Measurements from ENCODE around the gene MFAP4. TPM values are rescaled to one million over a fixed set of nuclear protein-coding genes. Genes with fewer than 3 reads are reported as not detected.

Gene MFAP4
- total RNA-seq, 4 donors from 2014 or later = 127 to 315 (median 226) TPM

GRCh38 chr17:19368229-19368628, 18.8 kb downstream of the MFAP4 start:
- WGBS = 100% methylated on average over 4 of the region's 4 CpGs
- Histone ChIP-seq H3K27ac (replicated peaks in 1 of 4) (no peak overlapping the region), H3K27me3 (no peaks in the 10 kb centered on the region), H3K4me1 (peaks cover 16 to 21% (median 17%) of the 10 kb centered on the region in 4 donors), H3K36me3 (no peaks in the 10 kb centered on the region), H3K4me3 (no peak overlapping the region), H3K9me3 (no peaks in the 10 kb centered on the region)
- no peak for DNase-seq (ENCODE audit: extremely low spot score)
- intact Hi-C loops (cut with DNase I) = loop anchor here (10.0 kb wide), 2 partner anchors 137 to 397 kb away; no protein-coding TSS in a partner anchor
- TF ChIP-seq POLR2A (IDR thresholded peaks at IDR 0.05; ENCODE audit: low read depth) (no peak), EP300 (IDR thresholded peaks at IDR 0.05) (no peak), CTCF (IDR thresholded peaks at IDR 0.05) (no peak), POLR2AphosphoS5 (IDR thresholded peaks at IDR 0.05) (no peak)

- intact Hi-C loops (cut with DNase I) = loop anchor here (10.0 kb wide), 2 partner anchors 138 to 398 kb away; no protein-coding TSS in a partner anchor
- Histone ChIP-seq H3K36me3 (no peaks in the 10 kb centered on the region), H3K27ac (replicated peaks in 1 of 4) (no peak overlapping the region), H3K27me3 (no peaks in the 10 kb centered on the region), H3K4me3 (no peak overlapping the region), H3K9me3 (no peaks in the 10 kb centered on the region), H3K4me1 (peaks cover 27 to 32% (median 28%) of the 10 kb centered on the region in 4 donors)
- DNase-seq (ENCODE audit: extremely low spot score) = no peak
- WGBS = 95% methylated on average over 5 of the region's 5 CpGs
- TF ChIP-seq CTCF (IDR thresholded peaks at IDR 0.05) (no peak), EP300 (IDR thresholded peaks at IDR 0.05) (no peak), POLR2A (IDR thresholded peaks at IDR 0.05; ENCODE audit: low read depth) (no peak), POLR2AphosphoS5 (IDR thresholded peaks at IDR 0.05) (no peak)
These were observed 20.4 kb downstream of the MFAP4 start for GRCh38 chr17:19366637-19366972.

GRCh38 chr17:19365833-19366636, 21.0 kb downstream of the MFAP4 start:
- peaks cover 23 to 37% (median 32%) of the 10 kb centered on the region in 4 donors for H3K4me1 ChIP-seq
- intact Hi-C loops (cut with DNase I) = loop anchor here (10.0 kb wide), 2 partner anchors 139 to 399 kb away; no protein-coding TSS in a partner anchor

GRCh38 chr17:19365499-19365817, 21.5 kb downstream of the MFAP4 start:
- H3K27me3 ChIP-seq = no peaks in the 10 kb centered on the region
- H3K4me3 ChIP-seq = no peak overlapping the region
- WGBS = 94% methylated on average over 4 of the region's 4 CpGs
- peaks cover 17 to 31% (median 26%) of the 10 kb centered on the region in 4 donors for H3K4me1 ChIP-seq
- H3K27ac ChIP-seq (replicated peaks in 1 of 4) = no peak overlapping the region
- no peaks in the 10 kb centered on the region for H3K9me3 ChIP-seq
- no peaks in the 10 kb centered on the region for H3K36me3 ChIP-seq
- TF ChIP-seq POLR2AphosphoS5 (IDR thresholded peaks at IDR 0.05) (no peak), POLR2A (IDR thresholded peaks at IDR 0.05; ENCODE audit: low read depth) (no peak), CTCF (IDR thresholded peaks at IDR 0.05) (no peak), EP300 (IDR thresholded peaks at IDR 0.05) (no peak)
- intact Hi-C loops (cut with DNase I) = loop anchor here (10.0 kb wide), 2 partner anchors 139 to 399 kb away; no protein-coding TSS in a partner anchor
- DNase-seq (ENCODE audit: extremely low spot score) = no peak

More at GRCh38 chr17:19365833-19366636, 21.0 kb downstream of the MFAP4 start:
- no peak overlapping the region for H3K27ac ChIP-seq (replicated peaks in 1 of 4)
- H3K36me3 ChIP-seq = no peaks in the 10 kb centered on the region
- H3K4me3 ChIP-seq = no peak overlapping the region
- no peaks in the 10 kb centered on the region for H3K27me3 ChIP-seq
- TF ChIP-seq EP300 (IDR thresholded peaks at IDR 0.05) (no peak), POLR2A (IDR thresholded peaks at IDR 0.05; ENCODE audit: low read depth) (no peak), CTCF (IDR thresholded peaks at IDR 0.05) (no peak), POLR2AphosphoS5 (IDR thresholded peaks at IDR 0.05) (no peak)
- H3K9me3 ChIP-seq = no peaks in the 10 kb centered on the region
- no peak for DNase-seq (ENCODE audit: extremely low spot score)
- WGBS = 93% methylated on average over 7 of the region's 9 CpGs

All from esophagus muscularis mucosa (tissue), 4 donors.